Transverse colon (tissue), 4 donors: ENCODE data around the gene PACRG.

ENCODE experiments used
- CTCF ChIP-seq, 5 experiments: fragments of 200-600 bp in 3 of 5; fragments of 450-650 bp in 2 of 5; sonication (generic) in 3 of 5; IDR thresholded peaks; 1 replicate in 2 of 5; 2 replicates in 3 of 5; pipeline ENCODE4 v1.5.1; 2016 to 2017; ENCODE audit warnings: antibody characterized with exemption in 5 of 5, inconsistent platforms in 3 of 5, mild to moderate bottlenecking in 2 of 5, moderate library complexity in 1 of 5
- EP300 ChIP-seq: sonication (generic); formaldehyde crosslinking; IDR thresholded peaks from one replicate; pipeline ENCODE4 v1.6.1; 2017; ENCODE audit warnings: antibody characterized with exemption, low read depth
- POLR2A ChIP-seq: fragments of 450-650 bp; IDR thresholded peaks from one replicate; pipeline ENCODE4 v1.6.1; 2016; ENCODE audit warnings: antibody characterized with exemption, mild to moderate bottlenecking, moderate library complexity
- POLR2AphosphoS5 ChIP-seq, 3 donors: sonication (generic); formaldehyde crosslinking; IDR thresholded peaks; one replicate each; pipeline ENCODE4 v1.6.1; 2016; ENCODE audit warnings: antibody characterized with exemption in 3 of 3

DNA sequence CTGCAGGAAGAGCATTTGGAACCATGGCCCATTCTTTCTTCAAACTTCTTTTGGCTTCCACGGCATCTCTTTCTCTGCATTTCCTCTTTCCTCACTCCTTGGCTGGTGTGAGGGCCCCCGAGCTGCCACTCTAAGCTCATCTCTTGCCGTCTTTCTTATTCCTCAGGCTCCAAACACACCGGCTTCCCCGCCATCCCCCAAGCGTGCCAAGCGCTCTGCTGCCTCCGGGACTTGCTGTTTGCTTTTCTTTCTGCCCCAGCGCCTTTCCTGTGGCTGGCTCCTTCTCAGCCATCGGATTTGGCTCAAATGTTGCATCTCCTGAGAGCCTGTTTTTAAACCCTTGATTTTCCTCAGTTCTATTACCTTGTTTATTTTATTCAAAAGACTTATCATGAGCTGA, 172.7 kb downstream of the PACRG start:
- TF ChIP-seq CTCF (IDR thresholded peaks at IDR 0.05) (no peak), EP300 (no peak), POLR2AphosphoS5 (IDR thresholded peaks at IDR 0.05) (no peak), POLR2A (no peak)
